ENCODE data around the gene PGAM2. TPM values are rescaled to one million over a fixed set of nuclear protein-coding genes. Genes with fewer than 3 reads are reported as not detected.
"Not testable (repeated sequence)": the region's sequence is repeated elsewhere in the genome, so short reads cannot be mapped to it uniquely, and the experiment has no call there.

Gene PGAM2
- total RNA-seq, 2 experiments from 2014 or later, result 1.3 to 1.8 TPM

- ATAC-seq (ENCODE audit: poor library complexity) (no peak), DNase-seq (peak in 1 of 14 experiments; percentile 13)
- intact Hi-C loops (cut with DNase I, micrococcal nuclease), result loop anchor here (2.0 to 10.0 kb wide), 4 partner anchors 25 to 751 kb away; partner anchors contain the start of genes DDX56 (in 1 of the 2), NUDCD3 (in 1 of the 2) and PPIA (in 1 of the 2)
- peak overlapping the region; percentile 91 for H3K27ac Mint-ChIP-seq
- H3K4me3 ChIP-seq (ENCODE audit: low read length), result peak overlapping the region; percentile 99
- H3K27ac ChIP-seq (ENCODE audit: low read depth in 1 of 2, low read length in 2 of 2), result peak overlapping the region; percentile 89
- H3K36me3 Mint-ChIP-seq (ENCODE audit: low read depth), result peaks cover 44% of the 10 kb centered on the region
- H3K4me3 Mint-ChIP-seq, result peak overlapping the region; percentile 87
- CTCF ChIA-PET, result interaction anchor here (1.3 to 1.8 kb wide), 3 partner anchors 24 to 37 kb away, joined by 4 to 8 read pairs (median 5); no protein-coding TSS in a partner anchor
- peaks cover 59% of the 10 kb centered on the region for H3K4me1 ChIP-seq (ENCODE audit: insufficient read depth, low read length)
- no peaks in the 10 kb centered on the region for H3K9me3 ChIP-seq (ENCODE audit: control insufficient read depth in 1 of 2, insufficient read depth in 1 of 2, low read length in 2 of 2)
- H3K27me3 ChIP-seq (ENCODE audit: control insufficient read depth in 1 of 2, insufficient read depth in 2 of 2, low read length in 2 of 2), result no peaks in the 10 kb centered on the region
- H3K36me3 ChIP-seq (ENCODE audit: insufficient read depth, low read length), result peaks cover 8% of the 10 kb centered on the region
- POLR2A ChIA-PET, result interaction anchor here (0.8 to 2.1 kb wide), 15 partner anchors 17 to 753 kb away, joined by 3 to 16 read pairs (median 4); partner anchors contain the start of genes DDX56, MRPS24, NUDCD3 and OGDH
- TF ChIP-seq CTCF (IDR thresholded peaks at IDR 0.05), result no peak
- no peaks in the 10 kb centered on the region for H3K27me3 Mint-ChIP-seq
- H3K9me3 Mint-ChIP-seq, result no peaks in the 10 kb centered on the region
- peaks cover 52% of the 10 kb centered on the region for H3K4me1 Mint-ChIP-seq (ENCODE audit: low read depth)
Measured at GRCh38 chr7:44043902-44044301, 21.5 kb downstream of the PGAM2 start.

- H3K27ac ChIP-seq (ENCODE audit: low read depth in 1 of 2, low read length in 2 of 2), result no peak overlapping the region
- H3K4me3 Mint-ChIP-seq, result peak overlapping the region; percentile 58
- intact Hi-C loops (cut with DNase I, micrococcal nuclease), result loop anchor here (10.0 kb wide), 2 partner anchors 533 to 753 kb away; partner anchors contain the start of genes DDX56 (in 1 of the 2) and PPIA (in 1 of the 2)
- no peaks in the 10 kb centered on the region for H3K27me3 Mint-ChIP-seq
- no peaks in the 10 kb centered on the region for H3K27me3 ChIP-seq (ENCODE audit: control insufficient read depth in 1 of 2, insufficient read depth in 2 of 2, low read length in 2 of 2)
- no peaks in the 10 kb centered on the region for H3K9me3 Mint-ChIP-seq
- H3K36me3 ChIP-seq (ENCODE audit: insufficient read depth, low read length), result no peaks in the 10 kb centered on the region
- ChIA-PET POLR2A (no interaction called here), CTCF (no interaction called here)
- TF ChIP-seq CTCF (IDR thresholded peaks at IDR 0.05), result no peak
- ATAC-seq (ENCODE audit: poor library complexity) (no peak), DNase-seq (no peak)
- H3K9me3 ChIP-seq (ENCODE audit: control insufficient read depth in 1 of 2, insufficient read depth in 1 of 2, low read length in 2 of 2), result no peaks in the 10 kb centered on the region
- H3K4me3 ChIP-seq (ENCODE audit: low read length), result no peak overlapping the region
- peaks cover 37% of the 10 kb centered on the region for H3K36me3 Mint-ChIP-seq (ENCODE audit: low read depth)
- H3K4me1 ChIP-seq (ENCODE audit: insufficient read depth, low read length), result peaks cover 42% of the 10 kb centered on the region
- H3K27ac Mint-ChIP-seq, result peak overlapping the region; percentile 71
- H3K4me1 Mint-ChIP-seq (ENCODE audit: low read depth), result peaks cover 40% of the 10 kb centered on the region
Measured at GRCh38 chr7:44042221-44042620, 23.1 kb downstream of the PGAM2 start.

GRCh38 chr7:44040493-44040891 is 24.9 kb downstream of the PGAM2 start:
- ATAC-seq (ENCODE audit: poor library complexity) (peak; percentile 58), DNase-seq (peak; percentile 40 to 87 (median 62))
- Mint-ChIP-seq H3K27ac (peak overlapping the region; percentile 78), H3K4me3 (peak overlapping the region; percentile 60), H3K4me1 (ENCODE audit: low read depth) (peaks cover 22% of the 10 kb centered on the region), H3K36me3 (ENCODE audit: low read depth) (peaks cover 19% of the 10 kb centered on the region)
- H3K9me3 ChIP-seq (ENCODE audit: control insufficient read depth in 1 of 2, insufficient read depth in 1 of 2, low read length in 2 of 2); H3K27ac ChIP-seq (ENCODE audit: low read depth in 1 of 2, low read length in 2 of 2); H3K9me3 Mint-ChIP-seq; H3K27me3 ChIP-seq (ENCODE audit: control insufficient read depth in 1 of 2, insufficient read depth in 2 of 2, low read length in 2 of 2); H3K36me3 ChIP-seq (ENCODE audit: insufficient read depth, low read length); CTCF ChIA-PET; H3K27me3 Mint-ChIP-seq: not testable (repeated sequence)
- H3K4me1 ChIP-seq (ENCODE audit: insufficient read depth, low read length), result peaks cover 25% of the 10 kb centered on the region
- H3K4me3 ChIP-seq (ENCODE audit: low read length), result peak overlapping the region; percentile 50
- TF ChIP-seq CTCF (IDR thresholded peaks at IDR 0.05), result peak; percentile 38
- POLR2A ChIA-PET, result interaction anchor here (0.6 to 1.2 kb wide), 2 partner anchors 40 to 41 kb away, joined by 3 to 4 read pairs; partner anchors contain the start of gene POLM
- intact Hi-C loops (cut with DNase I, micrococcal nuclease), result loop anchor here (10.0 kb wide), 2 partner anchors 534 to 754 kb away; partner anchors contain the start of genes DDX56 (in 1 of the 2) and PPIA (in 1 of the 2)

DNA sequence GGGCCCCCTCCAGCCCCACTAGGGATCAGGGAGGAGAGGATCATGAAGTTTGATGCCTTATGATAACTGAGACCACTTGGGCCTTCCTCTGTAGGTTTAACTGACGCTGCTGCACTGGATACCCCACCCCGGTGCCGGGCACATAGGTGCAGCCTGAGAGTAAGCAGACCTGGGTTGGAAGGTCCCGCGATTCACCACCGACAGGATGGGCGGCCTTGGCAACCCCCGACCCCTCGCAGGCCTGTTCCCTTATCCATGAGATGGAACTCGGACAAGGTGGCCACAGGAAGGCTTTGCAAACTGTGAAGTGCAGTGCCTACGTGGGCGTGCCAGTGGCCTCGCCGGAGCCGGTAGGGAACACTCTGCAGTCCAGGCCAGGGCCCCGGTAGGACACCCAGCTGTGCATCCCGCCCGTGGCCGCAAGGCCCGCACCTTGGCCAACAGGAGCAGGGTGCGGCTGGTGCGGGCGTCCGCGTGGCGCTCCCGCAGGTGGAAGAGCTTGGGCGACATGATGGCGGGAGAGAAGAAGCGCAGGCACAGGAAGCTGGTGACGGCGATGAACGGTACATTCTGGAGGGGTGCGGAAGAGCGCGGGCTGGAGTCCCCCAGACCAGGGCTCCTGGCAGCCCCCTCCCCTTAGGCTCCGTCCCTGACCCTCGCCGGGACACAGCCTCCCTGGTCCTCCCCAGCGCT is 25.4 kb downstream of the PGAM2 start:
- H3K27ac Mint-ChIP-seq, result peak overlapping the region; percentile 78
- H3K9me3 ChIP-seq (ENCODE audit: control insufficient read depth in 1 of 2, insufficient read depth in 1 of 2, low read length in 2 of 2); H3K27me3 ChIP-seq (ENCODE audit: control insufficient read depth in 1 of 2, insufficient read depth in 2 of 2, low read length in 2 of 2); H3K27me3 Mint-ChIP-seq; DNase-seq; H3K36me3 ChIP-seq (ENCODE audit: insufficient read depth, low read length); CTCF ChIA-PET; H3K9me3 Mint-ChIP-seq; H3K27ac ChIP-seq (ENCODE audit: low read depth in 1 of 2, low read length in 2 of 2): not testable (repeated sequence)
- POLR2A ChIA-PET, result interaction anchor here (1.2 kb wide), 1 partner anchor 42 kb away, joined by 4 read pairs; the partner anchor contains the start of gene POLM
- intact Hi-C loops (cut with DNase I, micrococcal nuclease), result loop anchor here (10.0 kb wide), 2 partner anchors 535 to 755 kb away; partner anchors contain the start of genes DDX56 (in 1 of the 2) and PPIA (in 1 of the 2)
- peaks cover 18% of the 10 kb centered on the region for H3K4me1 Mint-ChIP-seq (ENCODE audit: low read depth)
- ATAC-seq (ENCODE audit: poor library complexity), result peak; percentile 38
- Histone ChIP-seq H3K4me3 (ENCODE audit: low read length) (peak overlapping the region; percentile 44), H3K4me1 (ENCODE audit: insufficient read depth, low read length) (peaks cover 19% of the 10 kb centered on the region)
- H3K4me3 Mint-ChIP-seq, result peak overlapping the region; percentile 54
- peaks cover 15% of the 10 kb centered on the region for H3K36me3 Mint-ChIP-seq (ENCODE audit: low read depth)
